Activated CD8-positive, alpha-beta memory T cell treated with anti-CD3 and anti-CD28 coated beads for 1 hour (primary cell): ENCODE measurements around the gene PALLD.
A peak's percentile ranks its signal among the peaks of the same experiment; 100 is the strongest.

Source experiments
- DNase-seq, 2 donors: peaks; one replicate each; pipeline ENCODE4 v3.0.0-alpha.2; 2020; ENCODE audit warnings: low read depth in 1 of 2; ENCODE audit errors: extremely low read depth in 1 of 2

PALLD gene

DNA sequence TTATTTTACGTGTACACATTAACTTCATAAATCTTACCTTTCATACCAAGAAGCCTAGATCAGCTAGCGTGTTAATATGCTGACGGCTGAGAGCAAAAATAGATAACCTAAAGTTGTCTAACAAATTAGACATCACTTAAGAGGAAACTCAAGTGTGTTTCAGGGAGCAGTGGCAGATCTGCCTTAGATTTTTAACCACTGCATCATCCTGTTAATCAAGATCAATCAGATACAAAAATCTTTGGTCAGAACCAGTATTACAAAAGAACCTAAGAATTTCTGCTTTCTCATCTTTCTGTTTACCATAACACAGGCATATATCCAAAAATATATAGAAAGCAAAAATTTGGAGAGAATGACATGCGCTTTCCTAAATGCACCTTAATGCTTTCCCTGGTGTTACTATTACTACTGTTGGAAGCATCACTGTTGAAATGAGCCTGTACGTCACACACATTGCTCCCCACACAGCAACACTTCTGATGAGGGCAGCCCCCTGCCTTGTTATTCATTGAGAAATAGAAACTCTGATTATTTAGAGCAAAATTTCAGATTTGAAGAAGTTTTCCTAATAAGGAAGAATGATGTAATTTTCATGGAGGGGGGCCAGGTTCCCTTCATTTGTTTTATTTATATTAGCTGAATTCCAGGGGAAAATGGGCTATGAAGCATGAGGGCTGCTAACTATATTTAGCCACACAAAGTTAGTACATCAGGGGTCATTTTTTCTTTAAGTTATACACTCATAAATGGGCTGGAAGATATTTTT, 360.9 kb downstream of the PALLD start:
- no peak for DNase-seq

DNA sequence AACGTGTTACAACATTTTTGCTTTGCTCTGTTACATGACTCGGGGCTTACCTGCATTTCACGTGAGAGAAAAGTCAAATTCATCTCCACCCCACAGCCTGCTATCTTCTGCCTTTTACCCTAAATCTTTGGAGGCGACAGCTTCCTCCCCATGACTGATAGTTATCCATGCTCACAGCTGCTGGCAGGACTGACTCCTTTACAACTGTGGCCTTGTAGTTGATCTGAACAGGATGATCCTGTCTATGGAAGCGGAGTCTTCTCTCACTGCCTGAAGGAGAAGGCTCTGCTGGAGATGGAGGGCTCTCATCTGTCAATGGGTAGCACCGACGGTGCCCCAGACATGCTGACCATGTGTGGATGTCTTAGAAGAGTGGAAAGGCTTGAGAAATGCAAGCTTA, 362.2 kb downstream of the PALLD start:
- DNase-seq = no peak

DNA sequence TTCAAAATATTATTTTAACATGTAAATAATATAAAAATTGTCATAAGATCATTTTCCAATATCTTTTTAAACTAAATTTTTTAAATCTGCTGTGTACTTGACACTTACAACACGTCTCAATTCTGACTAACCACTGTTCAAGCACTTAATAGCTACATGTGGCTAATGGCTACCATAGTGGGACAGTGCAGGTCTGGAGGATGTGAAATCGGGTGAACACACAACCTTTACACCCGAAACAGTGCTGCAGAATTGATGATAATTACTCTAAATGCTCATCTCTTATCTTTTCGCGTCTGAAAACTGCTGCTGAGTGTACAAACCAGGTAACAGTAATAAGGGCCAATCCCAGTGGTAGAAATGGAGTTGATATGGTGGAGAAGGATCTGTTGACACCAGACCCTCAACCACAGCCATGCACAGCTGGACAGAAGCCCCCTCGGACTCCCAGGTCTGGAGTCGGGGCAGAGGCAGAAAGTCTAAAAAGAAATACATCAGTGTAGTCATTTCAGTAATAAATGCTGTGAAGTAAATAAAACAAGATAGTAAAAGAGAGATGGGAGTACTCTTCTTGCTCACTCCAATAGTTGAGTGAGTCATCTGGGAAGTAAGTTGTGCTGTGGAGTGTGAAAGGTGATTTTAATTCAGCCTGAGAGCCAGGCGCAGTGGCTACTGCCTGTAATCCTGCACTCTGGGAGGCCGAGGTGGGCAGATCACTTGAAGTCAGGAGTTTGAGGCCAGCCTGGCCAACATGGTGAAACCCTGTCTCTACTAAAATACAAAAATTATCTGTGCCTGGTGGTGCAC, 363.2 kb downstream of the PALLD start:
- no peak for DNase-seq

DNA sequence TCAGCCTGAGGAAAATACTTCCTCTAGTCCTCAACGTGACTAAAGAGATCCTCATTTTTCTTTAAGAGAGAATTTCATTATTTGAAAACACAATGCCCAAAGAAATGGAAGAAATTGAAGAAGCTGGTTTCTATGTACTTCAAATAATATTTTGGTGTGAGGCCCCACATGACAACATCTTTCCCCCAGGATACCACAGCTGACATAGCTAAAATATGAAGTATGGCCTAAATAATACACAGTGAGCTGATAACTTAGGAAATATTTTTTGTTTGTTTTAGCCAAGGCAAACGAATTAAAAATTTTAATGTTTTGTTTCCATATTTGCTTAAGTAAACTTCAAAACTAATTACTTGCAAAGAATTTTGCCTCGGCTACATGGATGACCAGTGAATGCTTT, 364.0 kb downstream of the PALLD start:
- DNase-seq = no peak

DNA sequence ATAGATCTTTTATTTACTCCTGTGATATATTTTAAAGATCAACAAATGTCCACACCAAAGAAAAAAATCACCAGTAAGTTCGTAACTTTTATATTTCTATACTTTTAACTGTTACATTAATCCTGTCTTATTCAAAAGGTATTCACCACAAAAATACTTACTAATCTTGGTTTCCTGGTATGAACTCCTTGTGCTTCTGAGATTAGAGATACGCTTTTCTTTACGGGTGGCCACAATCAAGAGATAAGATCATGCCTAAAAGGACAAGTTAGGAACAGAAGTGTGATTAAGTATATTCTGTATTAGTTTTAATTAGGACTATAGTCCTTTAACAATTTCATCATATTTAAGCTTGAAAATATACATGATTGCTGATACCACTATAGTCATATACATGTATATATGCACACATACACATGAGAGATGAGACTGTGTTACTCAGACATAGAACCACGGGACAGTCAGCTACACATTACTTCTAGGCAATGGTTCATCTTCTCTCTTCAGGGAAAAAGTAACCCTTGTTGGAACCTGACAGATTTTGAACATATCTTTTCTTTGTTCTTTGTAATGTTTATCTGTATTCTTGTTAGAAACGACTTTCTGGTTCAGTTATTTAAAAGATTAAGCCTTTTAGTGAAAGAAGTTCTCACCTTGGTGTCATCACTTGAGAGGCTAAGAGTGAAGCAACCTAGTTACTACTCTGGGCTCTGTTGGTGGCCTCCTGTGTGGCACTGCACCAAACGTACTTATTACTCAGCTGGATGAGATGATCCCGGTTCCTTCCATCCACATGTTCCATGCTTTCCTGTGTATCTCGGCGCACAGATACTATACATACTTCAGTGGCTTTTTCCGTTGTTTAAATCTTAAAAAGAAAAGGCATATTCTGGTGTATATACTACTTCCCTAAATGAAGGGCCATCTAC, 367.1 kb downstream of the PALLD start:
- no peak for DNase-seq

DNA sequence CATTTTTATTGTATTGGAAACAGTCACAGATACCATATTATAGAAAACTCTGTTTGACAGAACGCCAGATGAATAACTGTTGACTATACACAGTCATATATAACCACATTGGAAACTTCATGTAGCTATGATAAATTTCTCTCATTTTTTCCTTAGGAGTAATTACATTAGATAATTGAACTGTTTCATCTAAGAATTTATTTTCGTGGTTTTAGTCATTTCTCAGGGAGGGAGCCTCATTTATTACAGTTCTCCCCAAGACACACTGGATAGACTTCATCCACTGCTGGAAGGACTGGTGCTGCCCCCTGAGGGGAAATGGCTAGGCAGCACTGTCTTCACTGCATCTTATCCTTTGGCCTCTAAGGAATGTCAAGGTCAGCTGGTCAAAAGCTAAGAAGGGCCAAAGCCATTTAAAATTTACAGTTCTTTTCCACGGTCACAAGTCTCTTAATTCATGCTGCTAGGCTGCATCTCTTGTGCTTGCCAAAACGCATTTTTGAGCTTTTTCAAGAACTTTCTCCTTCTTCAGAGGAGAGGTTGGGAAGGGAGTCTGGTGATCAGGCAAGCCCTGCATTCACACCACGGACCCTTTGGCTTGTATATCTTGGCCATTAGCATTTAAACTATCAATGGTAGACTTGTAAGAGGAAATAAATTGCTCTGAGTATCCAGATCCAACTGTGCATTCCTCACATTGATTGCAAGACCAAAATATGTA, 368.1 kb downstream of the PALLD start:
- no peak for DNase-seq

DNA sequence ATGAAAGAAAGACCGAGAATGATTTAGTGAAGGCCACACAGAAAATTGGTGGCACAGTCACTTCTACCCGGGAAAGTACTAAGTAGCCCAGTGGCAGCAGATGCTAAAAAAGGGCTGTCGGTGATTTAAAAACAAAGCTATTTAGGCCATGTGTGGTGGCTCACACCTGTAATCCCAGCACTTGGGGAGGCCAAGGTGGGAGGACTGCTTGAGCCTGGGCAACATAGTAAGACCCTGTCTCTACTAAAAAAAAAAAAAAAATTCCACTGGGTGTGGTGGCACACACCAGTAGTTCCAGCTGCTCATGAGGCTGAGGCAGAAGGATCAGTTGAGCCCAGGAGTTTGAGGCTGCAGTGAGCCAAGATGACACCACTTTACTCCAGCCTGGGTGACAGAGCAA, 369.0 kb downstream of the PALLD start:
- DNase-seq = no peak

DNA sequence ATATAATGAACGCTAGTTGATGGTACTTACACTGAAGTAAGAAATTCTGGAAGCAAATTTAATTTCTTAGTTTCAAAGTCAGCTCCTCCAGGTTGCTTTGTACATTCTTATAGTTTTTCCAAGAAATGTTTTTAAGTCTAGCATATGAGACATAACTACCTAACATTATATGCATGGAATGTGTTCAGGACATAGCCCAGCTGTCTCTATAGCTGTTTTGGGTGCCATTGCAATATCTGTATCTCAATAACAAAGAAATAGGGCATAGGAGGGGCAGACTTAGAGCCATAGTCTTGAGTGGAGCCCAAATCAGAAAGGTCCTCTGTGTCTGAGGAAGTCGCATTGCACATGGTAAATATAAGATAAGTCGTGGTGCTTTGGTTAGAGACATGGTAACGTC, 369.8 kb downstream of the PALLD start:
- no peak for DNase-seq

DNA sequence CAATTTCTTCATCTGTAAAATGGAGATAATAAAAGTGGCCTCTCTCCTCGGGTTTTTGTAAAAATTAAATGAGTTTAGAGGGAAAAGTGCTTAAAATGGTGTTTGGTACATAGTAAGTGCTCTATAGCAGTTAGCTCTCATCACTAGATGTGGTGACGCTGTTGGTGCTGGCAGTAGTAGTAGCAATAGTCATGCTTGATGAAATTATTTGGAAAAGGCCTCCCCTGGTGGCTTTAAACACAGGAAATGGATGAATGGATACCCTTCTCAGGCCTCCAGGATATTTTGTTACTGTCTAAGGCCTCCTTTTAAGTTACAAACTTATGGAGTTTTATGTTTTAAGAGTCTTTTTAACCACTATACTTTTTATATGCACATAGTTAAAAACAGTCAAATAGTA, 370.3 kb downstream of the PALLD start:
- DNase-seq = no peak

DNA sequence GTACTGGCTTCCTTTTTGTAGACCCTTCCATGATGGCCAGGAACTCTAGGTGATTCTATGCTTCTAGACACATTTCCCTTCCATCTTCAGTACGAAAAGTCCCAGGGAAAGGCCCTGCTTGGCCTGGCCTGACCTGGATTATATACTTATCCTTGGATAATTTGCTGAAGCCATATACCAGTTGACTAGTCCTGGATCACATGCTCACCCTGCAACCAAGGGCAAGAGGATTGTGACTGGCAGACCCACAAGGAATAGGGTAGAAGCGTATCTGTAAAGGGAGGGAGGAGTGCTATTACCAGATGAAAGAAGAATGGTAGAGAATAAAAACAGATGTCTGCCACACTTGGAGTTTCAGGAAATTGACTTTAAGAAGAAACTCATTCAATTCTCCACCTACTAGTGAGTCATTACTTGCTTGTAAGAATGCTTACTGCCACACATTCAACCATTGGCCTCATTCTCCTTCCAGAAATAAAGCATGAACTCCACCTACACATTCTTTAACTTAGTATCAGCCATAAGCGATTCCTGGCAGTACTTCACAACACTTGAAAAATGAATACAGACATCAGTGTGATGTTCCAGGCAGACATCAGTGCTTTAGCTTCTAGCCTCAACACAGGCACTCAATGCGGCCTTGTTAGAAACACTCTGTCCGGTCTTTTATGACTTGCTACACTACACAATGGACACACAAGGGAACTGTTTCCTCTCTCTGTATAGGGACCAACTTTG, 371.4 kb downstream of the PALLD start:
- DNase-seq = no peak

DNA sequence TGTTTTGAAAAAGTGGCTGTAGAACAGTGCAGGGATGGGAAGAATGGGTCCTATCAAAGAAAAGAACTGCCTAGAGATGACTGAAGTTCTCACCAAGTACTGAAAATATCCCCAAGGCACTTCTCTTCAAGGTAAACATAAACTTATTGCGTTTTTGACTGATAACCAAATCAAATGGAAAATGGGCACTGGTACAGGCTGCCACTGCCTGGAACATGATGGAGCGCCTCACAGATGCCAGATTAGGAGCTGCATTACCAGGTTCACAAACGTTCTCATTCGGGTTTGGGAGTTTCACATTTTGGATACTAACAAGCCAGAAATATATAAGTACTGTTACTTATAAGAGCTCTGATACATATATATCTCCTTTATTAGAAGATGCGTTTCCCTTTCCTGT, 371.9 kb downstream of the PALLD start:
- DNase-seq = no peak

DNA sequence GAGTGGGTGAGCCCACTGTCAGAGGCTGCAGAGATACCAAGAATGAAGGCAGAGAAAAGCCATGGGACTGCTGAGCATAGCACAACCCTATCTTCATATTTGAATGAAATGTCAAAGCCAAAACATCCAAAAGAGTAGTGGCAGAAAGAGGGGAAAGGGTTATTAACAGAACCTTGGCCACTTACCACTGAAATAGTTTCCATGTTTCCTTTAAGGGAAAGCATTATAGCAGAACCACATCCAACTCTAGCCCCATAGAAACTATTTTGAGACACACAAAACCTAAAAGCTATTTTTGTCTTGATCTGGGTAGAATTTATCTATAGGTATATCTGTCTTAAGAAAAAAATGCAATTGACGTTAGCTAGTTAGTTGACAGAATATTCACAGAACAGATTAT, 373.2 kb downstream of the PALLD start:
- no peak for DNase-seq

DNA sequence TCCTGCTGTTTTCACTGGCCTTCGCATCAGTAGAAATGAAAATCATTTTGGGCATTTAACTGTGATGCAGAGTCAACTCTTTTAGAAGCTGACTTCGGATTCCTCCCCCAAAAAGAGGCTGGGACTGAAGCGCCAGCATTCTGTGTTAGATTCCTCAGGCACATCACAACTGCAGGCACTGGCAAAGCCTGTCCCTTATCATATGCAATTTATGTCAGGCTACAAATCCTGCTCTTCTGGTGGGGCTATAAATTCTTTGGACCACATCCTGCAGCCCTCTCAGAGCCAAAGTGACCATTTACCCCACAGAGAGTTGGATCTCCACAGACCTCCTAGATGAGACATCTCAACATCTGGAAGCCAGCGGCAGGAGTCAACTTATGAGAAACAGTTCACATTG, 374.8 kb downstream of the PALLD start:
- no peak for DNase-seq

DNA sequence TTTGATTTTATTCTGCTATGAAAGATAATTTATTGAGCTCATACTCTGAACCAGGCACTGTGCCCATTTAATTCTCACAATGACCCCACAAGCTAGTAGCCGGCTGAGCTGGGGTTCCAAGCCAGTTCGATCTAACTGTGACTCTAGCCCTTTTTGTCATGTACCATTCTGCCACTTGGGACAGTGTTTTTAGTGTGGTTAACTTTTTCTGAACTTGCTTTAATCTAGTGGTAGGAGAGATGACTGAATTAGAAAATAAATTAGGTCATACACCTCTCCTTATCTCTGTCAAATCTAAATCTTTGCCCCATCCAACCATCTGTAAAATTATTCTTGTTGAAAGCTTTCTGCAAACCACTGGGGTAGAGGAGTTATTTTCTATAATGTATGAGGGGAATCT, 377.2 kb downstream of the PALLD start:
- DNase-seq = no peak

DNA sequence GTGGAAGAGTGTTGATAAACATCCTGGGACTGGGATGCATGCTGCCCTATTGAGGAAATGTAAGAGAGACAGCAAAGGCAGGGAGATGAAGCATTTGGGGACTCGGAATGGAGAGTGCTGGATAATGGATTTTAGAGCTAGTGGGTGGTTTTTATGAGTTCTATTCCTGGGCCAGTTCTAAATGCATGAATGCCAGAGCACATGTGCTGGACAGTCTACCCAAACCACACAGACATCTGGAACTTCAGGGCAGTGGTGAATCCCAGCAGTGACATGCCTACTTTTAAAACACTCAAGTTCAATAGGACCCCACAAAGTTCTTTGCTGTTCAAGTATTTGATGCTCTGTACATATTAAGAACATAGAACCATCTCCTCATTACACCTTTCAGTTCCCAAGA, 379.3 kb downstream of the PALLD start:
- no peak for DNase-seq

DNA sequence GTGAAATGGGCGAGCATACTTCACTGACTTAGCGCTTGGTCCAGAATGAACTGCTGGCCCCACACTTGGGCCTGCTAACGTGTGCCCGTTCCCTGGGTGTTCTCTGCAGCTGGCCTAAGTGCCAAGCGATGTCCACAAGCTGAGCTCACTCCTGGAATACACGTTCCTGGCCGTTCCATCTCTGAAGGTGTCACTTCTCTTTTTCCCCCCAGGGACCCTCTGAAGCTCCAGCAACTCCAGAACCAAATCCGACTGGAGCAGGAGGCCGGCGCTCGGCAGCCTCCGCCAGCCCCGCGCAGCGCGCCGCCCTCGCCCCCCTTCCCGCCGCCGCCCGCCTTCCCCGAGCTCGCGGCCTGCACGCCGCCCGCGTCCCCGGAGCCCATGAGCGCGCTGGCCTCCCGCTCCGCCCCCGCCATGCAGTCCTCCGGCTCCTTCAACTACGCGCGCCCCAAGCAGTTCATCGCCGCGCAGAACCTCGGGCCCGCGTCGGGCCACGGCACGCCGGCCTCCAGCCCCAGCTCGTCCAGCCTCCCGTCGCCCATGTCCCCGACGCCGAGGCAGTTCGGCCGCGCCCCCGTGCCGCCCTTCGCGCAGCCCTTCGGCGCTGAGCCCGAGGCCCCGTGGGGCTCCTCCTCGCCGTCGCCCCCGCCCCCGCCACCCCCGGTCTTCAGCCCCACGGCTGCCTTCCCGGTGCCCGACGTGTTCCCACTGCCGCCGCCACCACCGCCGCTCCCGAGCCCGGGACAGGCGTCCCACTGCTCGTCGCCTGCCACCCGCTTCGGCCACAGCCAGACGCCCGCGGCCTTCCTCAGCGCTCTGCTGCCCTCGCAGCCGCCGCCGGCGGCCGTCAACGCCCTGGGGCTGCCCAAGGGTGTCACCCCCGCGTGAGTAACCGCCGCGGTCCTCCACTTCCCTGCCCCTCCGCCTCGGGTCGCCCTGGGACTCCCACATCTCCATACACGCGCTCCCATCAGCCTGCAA, 380.9 kb downstream of the PALLD start:
- peak in 1 of 2 donors; percentile 1 for DNase-seq

DNA sequence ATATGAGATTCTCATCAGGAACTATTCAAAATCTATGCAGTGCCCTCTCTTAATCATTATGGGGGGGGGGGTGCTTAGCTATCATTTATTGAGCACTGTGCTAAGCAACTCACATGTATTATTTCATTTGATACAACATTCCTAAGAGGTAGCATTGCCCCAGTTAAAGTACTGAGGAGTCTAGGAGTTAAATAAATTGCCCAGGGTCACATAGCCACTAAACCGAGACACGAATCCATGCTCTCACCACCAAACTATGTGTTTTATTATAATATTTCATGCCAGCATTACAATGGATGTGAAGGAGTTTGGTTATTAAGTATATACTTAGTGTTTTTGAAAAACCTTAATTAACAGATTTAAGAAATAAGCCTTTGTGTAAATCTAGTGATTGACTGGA, 381.8 kb downstream of the PALLD start:
- DNase-seq = no peak

DNA sequence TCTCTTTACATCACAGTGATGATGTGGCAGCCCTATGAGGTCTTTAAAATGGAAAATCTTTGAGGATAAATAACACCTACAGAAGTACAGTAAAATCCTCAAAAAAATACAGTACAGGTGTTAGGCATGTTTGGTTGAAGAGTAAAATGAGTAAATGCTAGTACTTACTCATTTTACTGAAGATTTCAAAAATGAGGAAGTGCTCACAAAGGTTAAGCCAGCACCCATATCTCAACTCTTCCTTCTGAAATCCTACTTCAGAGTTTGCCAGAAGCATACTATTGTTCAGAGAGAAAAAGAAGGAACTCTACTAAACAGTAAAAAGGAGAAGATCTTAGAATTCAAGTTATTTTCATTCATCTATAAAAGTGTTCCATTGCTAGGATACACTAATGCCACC, 382.3 kb downstream of the PALLD start:
- no peak for DNase-seq
